H1 (cell line): ENCODE results near the gene DNAJC7. TPM values are rescaled to one million over a fixed set of nuclear protein-coding genes. Genes with fewer than 3 reads are reported as not detected.
A peak's percentile ranks its signal among the peaks of the same experiment; 100 is the strongest.

Experiments used
- CTCF ChIA-PET: fragments of 300-600 bp; sonication (Branson Sonifier 250); formaldehyde crosslinking; loops from one replicate; lab custom pipeline; 2021; ENCODE audit not compliant: partially characterized antibody; lab: Charles Lee
- POLR2A ChIA-PET: fragments of 300-600 bp; sonication (Branson Sonifier 250); formaldehyde crosslinking; loops from one replicate; lab custom pipeline; 2021; ENCODE audit warnings: inconsistent platforms; ENCODE audit not compliant: partially characterized antibody; lab: Charles Lee
- DNase-seq, 2 experiments: peaks; one replicate each; pipeline versions ENCODE4 v3.0.0 to v3.0.0-alpha.2; 2010 to 2022; ENCODE audit warnings: low spot score in 2 of 2, low read depth in 1 of 2, mixed read lengths in 1 of 2
- FAIRE-seq: peaks from 2 replicates; lab custom pipeline; 2011; peaks lifted over from hg19 to GRCh38; lab: Jason Lieb, UNC
- H2AFZ ChIP-seq: 2 replicates; pipeline ENCODE4 v1.8.1; 2012; ENCODE audit warnings: low read length, inconsistent platforms
- H2AK5ac ChIP-seq: 2 replicates; pipeline ENCODE4 v1.6.1; 2013; ENCODE audit warnings: low read depth, low read length
- H2BK120ac ChIP-seq: replicated peaks from 2 replicates; pipeline ENCODE3; 2013; ENCODE audit warnings: low read depth, low read length, inconsistent platforms
- H2BK12ac ChIP-seq: 2 replicates; pipeline ENCODE4 v1.6.1; 2013; ENCODE audit warnings: low read depth, low read length
- H2BK15ac ChIP-seq: 2 replicates; pipeline ENCODE4 v1.6.1; 2013; ENCODE audit warnings: low read length
- H2BK20ac ChIP-seq: 2 replicates; pipeline ENCODE4 v1.6.1; 2013; ENCODE audit warnings: low read length
- H2BK5ac ChIP-seq: 2 replicates; pipeline ENCODE4 v1.6.1; 2013; ENCODE audit warnings: low read depth, low read length
- H3K14ac ChIP-seq: 2 replicates; pipeline ENCODE4 v1.6.1; 2013; ENCODE audit warnings: inconsistent platforms; ENCODE audit not compliant: insufficient read length
- H3K18ac ChIP-seq: 2 replicates; pipeline ENCODE4 v1.6.1; 2013; ENCODE audit warnings: low read length; ENCODE audit errors: extremely low read depth
- H3K23ac ChIP-seq: 2 replicates; pipeline ENCODE4 v1.6.1; 2013; ENCODE audit warnings: inconsistent platforms; ENCODE audit not compliant: insufficient read length
- H3K23me2 ChIP-seq: 2 replicates; pipeline ENCODE4 v1.6.1; 2013; ENCODE audit warnings: low read depth, low read length
- H3K27ac ChIP-seq: 2 replicates; pipeline ENCODE4 v1.6.1; 2011; ENCODE audit warnings: low read depth, low read length, inconsistent platforms
- H3K27me3 ChIP-seq, 4 experiments: replicated peaks in 1 of 4; 1 replicate in 1 of 4; 2 replicates in 3 of 4; pipeline versions ENCODE4 v1.6.1 to v1.8.1; 2011 to 2013; ENCODE audit warnings: low read length in 3 of 4, mild to moderate bottlenecking in 3 of 4, inconsistent platforms in 2 of 4, mixed read lengths in 2 of 4, moderate library complexity in 1 of 4; ENCODE audit not compliant: control insufficient read depth in 3 of 4, insufficient read depth in 3 of 4; ENCODE audit errors: extremely low read depth in 1 of 4
- H3K36me3 ChIP-seq, 4 experiments: 2 replicates each; pipeline versions ENCODE4 v1.6.1 to v1.8.1; 2011 to 2013; ENCODE audit warnings: mild to moderate bottlenecking in 4 of 4, low read length in 3 of 4, moderate library complexity in 2 of 4, control low read depth in 1 of 4, inconsistent platforms in 1 of 4; ENCODE audit not compliant: insufficient read depth in 4 of 4, control insufficient read depth in 2 of 4
- H3K4ac ChIP-seq: replicated peaks from 2 replicates; pipeline ENCODE3; 2013; ENCODE audit warnings: low read length, low read depth, mixed read lengths, inconsistent platforms; ENCODE audit not compliant: insufficient read length
- H3K4me1 ChIP-seq, 4 experiments: replicated peaks in 1 of 4; 1 replicate in 1 of 4; 2 replicates in 3 of 4; pipeline versions ENCODE4 v1.6.1 to v1.8.1; 2011 to 2013; ENCODE audit warnings: low read length in 3 of 4, inconsistent platforms in 2 of 4, mixed read lengths in 1 of 4; ENCODE audit not compliant: insufficient read depth in 4 of 4, control insufficient read depth in 3 of 4
- H3K4me2 ChIP-seq, 2 experiments: 2 replicates each; pipeline versions ENCODE4 v1.6.1 to v1.8.1; 2011 to 2013; ENCODE audit warnings: low read depth in 2 of 2, low read length in 2 of 2, control low read depth in 1 of 2, inconsistent platforms in 1 of 2, mild to moderate bottlenecking in 1 of 2; ENCODE audit not compliant: insufficient read depth in 1 of 2
- H3K4me3 ChIP-seq, 4 experiments: fragments of 200-600, 300-600 bp in 1 of 4; sonication (generic), shearing (Covaris generic), sonication (Bioruptor Twin) in 1 of 4; 2 replicates each; pipeline versions ENCODE4 v1.5.1 to v1.8.1; 2011 to 2016; ENCODE audit warnings: low read length in 4 of 4, low read depth in 3 of 4, control low read depth in 2 of 4, inconsistent platforms in 2 of 4, mild to moderate bottlenecking in 2 of 4, mixed read lengths in 1 of 4, moderate library complexity in 1 of 4; ENCODE audit not compliant: insufficient read depth in 2 of 4; ENCODE audit errors: extremely low read depth in 1 of 4
- H3K56ac ChIP-seq: replicated peaks from 2 replicates; pipeline ENCODE3; 2013; ENCODE audit warnings: low read depth, mild to moderate bottlenecking, mixed read lengths, low read length, inconsistent platforms; ENCODE audit not compliant: insufficient read length
- H3K79me1 ChIP-seq: 2 replicates; pipeline ENCODE4 v1.6.1; 2013; ENCODE audit warnings: low read depth, low read length, control low read depth
- H3K79me2 ChIP-seq, 2 experiments: 2 replicates each; pipeline versions ENCODE4 v1.6.1 to v1.8.1; 2012 to 2013; ENCODE audit warnings: low read length in 2 of 2, mild to moderate bottlenecking in 2 of 2, inconsistent platforms in 1 of 2; ENCODE audit not compliant: insufficient read depth in 2 of 2, control insufficient read depth in 1 of 2
- H3K9ac ChIP-seq, 4 experiments: replicated peaks in 1 of 4; 1 replicate in 1 of 4; 2 replicates in 3 of 4; pipeline versions ENCODE4 v1.6.1 to v1.8.1; 2011 to 2013; ENCODE audit warnings: low read depth in 3 of 4, low read length in 3 of 4, control low read depth in 2 of 4, mild to moderate bottlenecking in 2 of 4, moderate library complexity in 2 of 4, inconsistent platforms in 1 of 4; ENCODE audit errors: extremely low read depth in 1 of 4
- H3K9me3 ChIP-seq, 2 experiments: 2 replicates each; pipeline versions ENCODE4 v1.6.1 to v1.8.1; 2012 to 2013; ENCODE audit warnings: mild to moderate bottlenecking in 2 of 2, moderate library complexity in 2 of 2, control low read depth in 1 of 2, inconsistent platforms in 1 of 2, low read depth in 1 of 2, low read length in 1 of 2, mixed read lengths in 1 of 2; ENCODE audit not compliant: insufficient read depth in 2 of 2
- H4K20me1 ChIP-seq, 2 experiments: replicated peaks in 1 of 2; 2 replicates each; pipeline versions ENCODE3 to v1.8.1; 2011 to 2013; ENCODE audit warnings: inconsistent platforms in 2 of 2, low read length in 2 of 2, mild to moderate bottlenecking in 1 of 2; ENCODE audit not compliant: insufficient read depth in 2 of 2, control insufficient read depth in 1 of 2
- H4K5ac ChIP-seq: 2 replicates; pipeline ENCODE4 v1.6.1; 2013; ENCODE audit warnings: low read length, low read depth, mixed read lengths, inconsistent platforms; ENCODE audit not compliant: insufficient read length
- H4K8ac ChIP-seq: 2 replicates; pipeline ENCODE4 v1.8.0; 2013; ENCODE audit warnings: mild to moderate bottlenecking, moderate library complexity, low read length, inconsistent platforms; ENCODE audit not compliant: insufficient read depth; ENCODE audit errors: extremely low read depth
- H4K91ac ChIP-seq: replicated peaks from 2 replicates; pipeline ENCODE3; 2013; ENCODE audit warnings: low read length, mixed read lengths, inconsistent platforms; ENCODE audit not compliant: insufficient read length
- POU5F1 ChIP-seq: IDR thresholded peaks from 2 replicates; pipeline ENCODE4 v1.6.1; 2011; ENCODE audit warnings: low read depth, mild to moderate bottlenecking, low read length, moderate library complexity
- SP1 ChIP-seq: IDR thresholded peaks from 2 replicates; pipeline ENCODE4 v1.6.1; 2011; ENCODE audit warnings: low read depth, low read length
- WGBS, 2 experiments: shearing (Covaris generic) in 1 of 2; methylation state at CpG; one replicate each; pipeline versions ENCODE4 v1.1.6 to v1.1.7; 2013 to 2015; ENCODE audit warnings: low lambda C conversion rate in 2 of 2, mixed read lengths in 2 of 2, inconsistent platforms in 1 of 2, low coverage in 1 of 2, missing lambda C conversion rate in 1 of 2; ENCODE audit not compliant: insufficient replicate concordance in 2 of 2, insufficient coverage in 1 of 2, insufficient read length in 1 of 2; ENCODE audit errors: extremely low coverage in 1 of 2, missing lambda C conversion rate in 1 of 2; 5-methylcytosine and 5-hydroxymethylcytosine counted together
- polyA plus RNA-seq, 7 experiments: library from polyadenylated mRNA; depleted of rRNA in 3 of 7; stranded (reverse) in 5 of 7; unstranded in 2 of 7; fragments of >200 nt in 5 of 7; fragments of 200-250 nt in 2 of 7; gene quantifications; 1 replicate in 5 of 7; 2 replicates in 1 of 7; 4 replicates in 1 of 7; pipeline versions ENCODE4 v1.2.1 to v1.2.3, GENCODE V29; 2011 to 2013; ENCODE audit warnings: missing spikeins in 2 of 7, mixed read lengths in 2 of 7
- total RNA-seq: library from RNA; stranded (reverse); fragmentation: NEBNext Ultra II Directional; extraction: Animal tissue kit (Norgen Biotek cat#: 25700); gene quantifications from 2 replicates; pipeline ENCODE4 v1.2.1, GENCODE V29; 2021

DNAJC7 gene
- total and polyA plus RNA-seq, 2 of the 8 experiments (the other 6 are each of a cell fraction or from before 2014, with no cell fraction given) = 31.0 to 148 TPM

DNA sequence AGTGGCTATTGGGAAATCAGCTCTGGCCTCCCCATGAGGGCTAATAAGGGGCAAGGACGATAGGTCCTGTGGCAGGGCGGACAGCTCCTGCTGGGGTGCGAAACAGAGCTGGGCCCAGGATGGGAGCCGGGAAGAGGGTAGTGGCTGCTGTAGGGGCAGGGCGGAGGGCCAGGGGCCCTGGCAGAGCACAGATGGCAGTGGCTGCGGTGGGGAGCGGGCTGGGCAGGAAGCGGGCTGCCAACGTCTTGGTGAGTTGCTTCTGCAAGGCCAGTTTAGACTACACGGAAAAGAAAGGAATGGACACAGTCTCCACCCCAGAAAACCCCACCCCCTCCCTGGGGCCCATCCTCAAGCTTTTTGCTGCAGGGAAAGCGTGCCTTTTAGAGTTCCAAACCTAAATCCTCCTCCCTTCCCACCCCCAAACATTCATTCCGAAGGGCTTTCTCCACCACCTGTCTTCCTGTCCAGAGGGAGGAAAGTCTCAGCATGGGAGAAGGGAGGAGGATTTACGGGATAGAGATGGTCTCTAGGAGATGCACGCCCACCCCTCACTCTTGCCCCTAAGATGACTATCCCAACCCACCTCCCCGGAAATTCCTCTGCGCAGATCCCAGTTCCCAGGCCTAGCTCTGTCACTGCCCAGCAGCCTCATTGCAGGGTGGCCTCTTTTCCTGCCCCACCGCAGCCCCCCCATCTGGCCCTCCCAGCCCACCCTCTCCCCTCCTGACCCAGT is 9.8 kb upstream of the DNAJC7 start:
- H2BK12ac ChIP-seq = no peak overlapping the region; the same call in 1 of the 2 replicates
- H3K4me2 ChIP-seq = peak overlapping the region in 1 of 2 experiments; percentile 1; a peak in 1 of 4 replicates
- peak overlapping the region; percentile 3; the same call in 1 of the 2 replicates for H4K8ac ChIP-seq
- H3K27ac ChIP-seq = no peak overlapping the region
- H3K23ac ChIP-seq = no peak overlapping the region
- peaks cover 0 to 12% (median 5%) of the 10 kb centered on the region in 4 experiments; a peak in 4 of 7 replicates for H3K4me1 ChIP-seq
- no peak overlapping the region for H3K4ac ChIP-seq
- no peak for TF ChIP-seq SP1
- TF ChIP-seq POU5F1 = no peak
- H2BK15ac ChIP-seq = no peak overlapping the region
- no peak overlapping the region for H4K91ac ChIP-seq
- no peak overlapping the region for H2BK20ac ChIP-seq
- ChIA-PET CTCF (interaction anchor here (0.6 to 38.8 kb wide), 18 partner anchors 10 to 257 kb away, joined by 3 to 1084 read pairs (median 6); partner anchors contain the start of genes DHX58, DNAJC7, HSPB9 and KAT2A), POLR2A (interaction anchor here (1.1 to 6.0 kb wide), 11 partner anchors 10 to 94 kb away, joined by 3 to 51 read pairs (median 4); partner anchors contain the start of genes DHX58, DNAJC7, HSPB9 and KAT2A)
- no peak overlapping the region for H2AK5ac ChIP-seq
- peak overlapping the region in 1 of 4 experiments; percentile 39; a peak in 1 of 7 replicates for H3K9ac ChIP-seq
- no peak overlapping the region for H3K56ac ChIP-seq
- H3K79me1 ChIP-seq = 0 out of 2 replicates have a peak, but pooled peaks cover 2% of the 10 kb centered on the region
- H2BK120ac ChIP-seq = no peak overlapping the region
- H2BK5ac ChIP-seq = no peak overlapping the region
- no peaks in the 10 kb centered on the region for H3K9me3 ChIP-seq
- 0 out of 2 replicates have a peak, but pooled peaks cover 2% of the 10 kb centered on the region for H3K23me2 ChIP-seq
- WGBS, 2 experiments = 81% methylated on average over 15 of the region's 17 CpGs; no CpG with 5 or more reads in 1 of the 2 experiments
- no peaks in the 10 kb centered on the region for H3K27me3 ChIP-seq
- DNase-seq (no peak), FAIRE-seq (no peak)
- no peak overlapping the region for H3K14ac ChIP-seq
- no peak overlapping the region for H2AFZ ChIP-seq
- no peaks in the 10 kb centered on the region for H4K20me1 ChIP-seq
- H3K36me3 ChIP-seq = peaks cover 10 to 27% (median 15%) of the 10 kb centered on the region in 4 experiments; a peak in 6 of 8 replicates
- H4K5ac ChIP-seq = no peak overlapping the region
- no peaks in the 10 kb centered on the region for H3K79me2 ChIP-seq
- H3K18ac ChIP-seq = no peak overlapping the region
- no peak overlapping the region for H3K4me3 ChIP-seq
